OCI-LY7 (cell line): Measurements from ENCODE around the gene SRGAP1.

Source experiments
- EZH2phosphoT487 ChIP-seq: fragments of 200-600 bp; sonication (generic); IDR thresholded peaks from 2 replicates; pipeline ENCODE4 v1.6.1; 2018; ENCODE audit warnings: low read depth, borderline replicate concordance, mild to moderate bottlenecking, mixed run types, antibody characterized with exemption, low read length, moderate library complexity, mixed read lengths
- TF ChIP-seq, protein P1 (sequence below): fragments of 200-600 bp; sonication (generic); conservative IDR thresholded peaks from 2 replicates; pipeline ENCODE4 v1.5.1; 2014; ENCODE audit warnings: mild to moderate bottlenecking, antibody characterized with exemption, low read length, moderate library complexity, mixed read lengths

DNA sequence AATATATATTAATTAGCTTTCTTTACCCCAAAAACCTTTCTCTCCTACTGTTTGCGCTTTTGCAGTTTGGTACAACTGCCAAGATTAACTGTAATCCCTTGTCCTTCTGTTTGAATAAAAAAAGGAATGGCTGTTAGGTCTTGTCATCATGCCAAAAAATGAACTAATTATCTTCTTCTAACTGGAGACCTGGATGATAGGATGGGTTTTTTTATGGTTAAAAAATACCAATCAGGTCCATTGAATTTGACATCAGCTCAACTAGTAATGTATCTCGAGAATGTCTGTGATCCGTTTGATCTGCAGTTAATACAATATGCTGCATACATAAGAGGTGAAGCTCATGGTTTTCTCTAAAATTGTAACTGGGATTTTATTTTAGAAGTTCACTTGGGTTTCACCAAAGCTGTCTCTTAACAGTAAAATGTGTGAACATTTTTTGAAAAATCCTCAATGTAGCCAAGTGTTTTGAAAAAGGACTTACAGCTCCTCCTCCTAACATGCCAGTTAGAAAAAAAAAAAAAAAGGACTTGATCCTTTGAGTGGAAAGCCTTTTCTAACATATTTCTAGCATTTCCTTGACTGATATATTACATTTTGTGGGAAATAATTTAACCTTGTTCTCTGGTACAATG, 96.8 kb downstream of the SRGAP1 start:
- TF ChIP-seq, protein P1, sequence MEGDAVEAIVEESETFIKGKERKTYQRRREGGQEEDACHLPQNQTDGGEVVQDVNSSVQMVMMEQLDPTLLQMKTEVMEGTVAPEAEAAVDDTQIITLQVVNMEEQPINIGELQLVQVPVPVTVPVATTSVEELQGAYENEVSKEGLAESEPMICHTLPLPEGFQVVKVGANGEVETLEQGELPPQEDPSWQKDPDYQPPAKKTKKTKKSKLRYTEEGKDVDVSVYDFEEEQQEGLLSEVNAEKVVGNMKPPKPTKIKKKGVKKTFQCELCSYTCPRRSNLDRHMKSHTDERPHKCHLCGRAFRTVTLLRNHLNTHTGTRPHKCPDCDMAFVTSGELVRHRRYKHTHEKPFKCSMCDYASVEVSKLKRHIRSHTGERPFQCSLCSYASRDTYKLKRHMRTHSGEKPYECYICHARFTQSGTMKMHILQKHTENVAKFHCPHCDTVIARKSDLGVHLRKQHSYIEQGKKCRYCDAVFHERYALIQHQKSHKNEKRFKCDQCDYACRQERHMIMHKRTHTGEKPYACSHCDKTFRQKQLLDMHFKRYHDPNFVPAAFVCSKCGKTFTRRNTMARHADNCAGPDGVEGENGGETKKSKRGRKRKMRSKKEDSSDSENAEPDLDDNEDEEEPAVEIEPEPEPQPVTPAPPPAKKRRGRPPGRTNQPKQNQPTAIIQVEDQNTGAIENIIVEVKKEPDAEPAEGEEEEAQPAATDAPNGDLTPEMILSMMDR: no peak
- no peak for TF ChIP-seq EZH2phosphoT487
